Kidney (tissue), 14 donors: ENCODE results near the gene MAML3. TPM values are rescaled to one million over a fixed set of nuclear protein-coding genes. Genes with fewer than 3 reads are reported as not detected.

Source experiments
- DNase-seq, 5 donors: peaks; one replicate each; pipeline ENCODE4 v3.0.0-alpha.2; 2013 to 2020
- FAIRE-seq: peaks from 2 replicates; lab custom pipeline; 2012; peaks lifted over from hg19 to GRCh38; lab: Jason Lieb, UNC
- H3K27ac ChIP-seq, 2 donors: one replicate each; pipeline ENCODE4 v1.7.0; 2013; ENCODE audit warnings: low read depth in 2 of 2, low read length in 2 of 2, inconsistent platforms in 1 of 2
- H3K27me3 ChIP-seq: one replicate; pipeline ENCODE4 v1.7.1; 2013; ENCODE audit warnings: low read length, inconsistent platforms; ENCODE audit not compliant: control insufficient read depth, insufficient read depth
- H3K36me3 ChIP-seq, 3 donors: one replicate each; pipeline versions ENCODE4 v1.7.0 to v1.7.1; 2013; ENCODE audit warnings: low read length in 3 of 3, control low read depth in 1 of 3, inconsistent platforms in 1 of 3; ENCODE audit not compliant: insufficient read depth in 3 of 3, control insufficient read depth in 2 of 3
- H3K4me1 ChIP-seq, 3 donors: one replicate each; pipeline versions ENCODE4 v1.7.0 to v1.7.1; 2013; ENCODE audit warnings: low read length in 3 of 3, inconsistent platforms in 1 of 3, low read depth in 1 of 3; ENCODE audit not compliant: control insufficient read depth in 2 of 3, insufficient read depth in 2 of 3
- H3K4me3 ChIP-seq, 3 donors: one replicate each; pipeline versions ENCODE4 v1.7.0 to v1.8.1; 2013; ENCODE audit warnings: low read length in 3 of 3, control low read depth in 1 of 3, inconsistent platforms in 1 of 3
- H3K9ac ChIP-seq, 3 donors: one replicate each; pipeline versions ENCODE4 v1.7.0 to v1.7.1; 2013; ENCODE audit warnings: low read length in 3 of 3, control low read depth in 1 of 3, inconsistent platforms in 1 of 3
- H3K9me3 ChIP-seq, 3 donors: one replicate each; pipeline versions ENCODE4 v1.7.0 to v1.7.1; 2013; ENCODE audit warnings: low read length in 3 of 3, control low read depth in 1 of 3, inconsistent platforms in 1 of 3; ENCODE audit not compliant: control insufficient read depth in 2 of 3, insufficient read depth in 1 of 3
- intact Hi-C: fragments of 100-400 bp; cut with DNase I; formaldehyde crosslinking; loops from one replicate; pipeline ENCODE4 v1.11.1; 2022
- polyA plus RNA-seq: library from polyadenylated mRNA; stranded (reverse); fragments of 350-450 nt; fragmentation: Illumina TruSeq; extraction: RNeasy Lipid Tissue Mini Kit (QIAGEN cat#74804); gene quantifications from one replicate; pipeline ENCODE4 v1.2.3, GENCODE V29; 2014; ENCODE audit warnings: low read depth, low replicate concordance; ENCODE audit not compliant: insufficient read depth
- total RNA-seq: library from RNA; stranded (reverse); fragmentation: NEBNext Ultra II Directional; extraction: Animal tissue kit (Norgen Biotek cat#: 25700); gene quantifications from one replicate; pipeline ENCODE4 v1.2.1, GENCODE V29; 2021
- TF ChIP-seq, protein P1 (sequence below): IDR thresholded peaks from 3 replicates; pipeline ENCODE4 v1.5.1; 2012; ENCODE audit warnings: mild to moderate bottlenecking, moderate library complexity, borderline replicate concordance; ENCODE audit not compliant: insufficient read depth; ENCODE audit errors: extremely low read depth
- donor health status: control.
- donor health status: control.
- donor health status: control.
- donor health status: control.
- donor health status: control.
- donor health status: DM: yes; HTN: yes; CAD: no.
- donor health status: Normal renal cell carcinoma (clear cell type).

The MAML3 gene
- total and polyA plus RNA-seq, 2 donors from 2014 or later, result 1.4 to 10.4 TPM

DNA sequence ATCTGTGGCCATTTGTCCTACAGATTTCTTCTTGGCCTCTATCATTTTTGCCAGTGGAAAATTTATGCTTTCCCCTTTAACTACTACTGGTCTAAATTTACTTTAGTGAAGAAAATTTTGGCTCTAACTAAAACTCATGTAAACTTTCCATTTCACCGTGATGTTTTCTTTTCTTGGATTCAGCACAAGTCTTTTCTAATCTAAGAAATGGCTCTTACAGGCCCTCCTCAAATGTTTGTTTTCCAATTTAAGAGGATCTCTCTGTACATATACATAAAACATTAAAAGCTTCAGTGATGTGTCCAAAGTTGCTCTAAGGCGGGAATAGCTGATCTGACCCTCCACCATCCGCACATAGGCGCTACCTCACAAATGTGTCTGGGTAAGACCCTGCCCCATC lies 68.1 kb downstream of the MAML3 start:
- H3K4me1 ChIP-seq, result peaks cover 12 to 16% (median 14%) of the 10 kb centered on the region in 3 donors
- intact Hi-C loops, result no loop called here
- no peaks in the 10 kb centered on the region for H3K36me3 ChIP-seq
- H3K9me3 ChIP-seq, result no peaks in the 10 kb centered on the region
- no peaks in the 10 kb centered on the region for H3K27me3 ChIP-seq
- H3K4me3 ChIP-seq, result no peak overlapping the region
- DNase-seq, result no peak
- H3K9ac ChIP-seq, result no peak overlapping the region
- H3K27ac ChIP-seq, result no peak overlapping the region
- TF ChIP-seq, protein P1, sequence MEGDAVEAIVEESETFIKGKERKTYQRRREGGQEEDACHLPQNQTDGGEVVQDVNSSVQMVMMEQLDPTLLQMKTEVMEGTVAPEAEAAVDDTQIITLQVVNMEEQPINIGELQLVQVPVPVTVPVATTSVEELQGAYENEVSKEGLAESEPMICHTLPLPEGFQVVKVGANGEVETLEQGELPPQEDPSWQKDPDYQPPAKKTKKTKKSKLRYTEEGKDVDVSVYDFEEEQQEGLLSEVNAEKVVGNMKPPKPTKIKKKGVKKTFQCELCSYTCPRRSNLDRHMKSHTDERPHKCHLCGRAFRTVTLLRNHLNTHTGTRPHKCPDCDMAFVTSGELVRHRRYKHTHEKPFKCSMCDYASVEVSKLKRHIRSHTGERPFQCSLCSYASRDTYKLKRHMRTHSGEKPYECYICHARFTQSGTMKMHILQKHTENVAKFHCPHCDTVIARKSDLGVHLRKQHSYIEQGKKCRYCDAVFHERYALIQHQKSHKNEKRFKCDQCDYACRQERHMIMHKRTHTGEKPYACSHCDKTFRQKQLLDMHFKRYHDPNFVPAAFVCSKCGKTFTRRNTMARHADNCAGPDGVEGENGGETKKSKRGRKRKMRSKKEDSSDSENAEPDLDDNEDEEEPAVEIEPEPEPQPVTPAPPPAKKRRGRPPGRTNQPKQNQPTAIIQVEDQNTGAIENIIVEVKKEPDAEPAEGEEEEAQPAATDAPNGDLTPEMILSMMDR, result no peak
- FAIRE-seq, result no peak

DNA sequence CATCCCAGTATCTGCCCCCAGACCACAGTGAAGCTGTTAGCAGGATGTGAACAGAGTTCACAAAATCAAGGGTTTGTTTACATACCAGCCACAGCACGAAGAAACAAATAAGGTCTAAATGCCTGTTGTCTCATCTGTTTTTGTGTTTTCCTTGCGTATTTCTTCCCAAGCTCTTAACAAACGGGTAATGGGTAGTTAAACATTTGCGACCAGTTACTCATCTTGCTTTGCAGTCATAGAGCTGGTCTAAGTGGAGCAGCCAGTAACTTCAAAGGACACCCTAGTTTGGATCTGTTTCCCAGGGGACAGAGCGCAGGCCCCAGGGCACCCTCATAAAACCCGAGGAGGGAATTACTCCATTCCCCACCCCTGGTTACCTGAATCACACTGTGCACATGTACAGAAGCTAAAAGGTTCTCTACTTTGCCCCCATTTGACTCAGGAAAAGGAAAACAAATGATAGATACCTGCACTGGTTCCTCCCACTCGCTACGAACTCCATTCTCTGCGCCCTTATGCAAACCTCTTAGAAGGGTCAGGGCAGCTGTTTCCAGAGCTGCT lies 68.8 kb downstream of the MAML3 start:
- TF ChIP-seq, protein P1, result no peak
- Histone ChIP-seq H3K27ac (no peak overlapping the region), H3K9ac (no peak overlapping the region), H3K27me3 (no peaks in the 10 kb centered on the region), H3K4me3 (peak overlapping the region in 1 of 3 donors; percentile 18), H3K36me3 (no peaks in the 10 kb centered on the region), H3K4me1 (peaks cover 12 to 16% (median 14%) of the 10 kb centered on the region in 3 donors), H3K9me3 (no peaks in the 10 kb centered on the region)
- FAIRE-seq (no peak), DNase-seq (peak in 3 of 5 donors; percentile 51 to 70 (median 67))
- intact Hi-C loops, result no loop called here

DNA sequence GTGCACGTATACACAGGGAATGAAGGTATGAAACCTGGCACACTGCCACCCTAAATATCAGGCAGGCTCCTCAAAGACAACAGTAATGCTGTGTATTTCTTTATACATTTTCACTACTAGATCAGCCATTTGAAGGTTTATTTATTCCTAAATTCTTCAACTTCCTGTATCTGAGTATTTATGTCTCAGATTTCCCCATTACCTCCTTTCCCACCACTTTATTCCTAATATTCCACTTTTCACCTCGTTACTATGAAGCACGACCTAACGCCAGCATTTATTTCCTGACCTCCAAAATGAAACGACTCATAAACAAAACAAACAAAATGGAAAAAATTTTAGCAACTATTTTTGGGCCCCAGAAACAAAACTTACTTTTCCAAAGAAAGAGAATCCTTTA lies 69.6 kb downstream of the MAML3 start:
- intact Hi-C loops, result no loop called here
- Histone ChIP-seq H3K27ac (no peak overlapping the region), H3K9ac (no peak overlapping the region), H3K4me3 (no peak overlapping the region), H3K9me3 (no peaks in the 10 kb centered on the region), H3K27me3 (no peaks in the 10 kb centered on the region), H3K36me3 (no peaks in the 10 kb centered on the region), H3K4me1 (peaks cover 12 to 16% (median 14%) of the 10 kb centered on the region in 3 donors)
- FAIRE-seq, result no peak
- TF ChIP-seq, protein P1, result no peak
- no peak for DNase-seq

DNA sequence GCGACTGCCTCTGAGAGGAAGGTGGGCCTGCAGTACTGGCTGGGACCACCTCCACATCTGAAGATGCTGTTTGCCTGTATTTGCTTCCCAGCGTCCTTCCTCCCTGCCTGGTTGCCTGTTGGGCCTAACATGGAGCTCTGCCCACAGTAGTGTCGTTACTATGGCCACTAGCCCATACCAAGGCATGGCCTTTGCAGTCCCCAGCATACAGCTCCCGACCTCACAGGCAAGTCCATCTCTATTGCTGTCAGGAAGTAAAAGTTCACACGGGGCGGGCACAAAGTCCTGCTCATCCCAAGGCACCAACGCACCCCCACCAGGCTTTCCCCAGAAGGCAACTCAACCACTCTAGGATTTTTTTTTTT lies 71.6 kb downstream of the MAML3 start:
- no peak overlapping the region for H3K9ac ChIP-seq
- no peaks in the 10 kb centered on the region for H3K9me3 ChIP-seq
- FAIRE-seq (no peak), DNase-seq (no peak)
- TF ChIP-seq, protein P1, result no peak
- H3K27ac ChIP-seq, result no peak overlapping the region
- intact Hi-C loops, result no loop called here
- H3K4me3 ChIP-seq, result no peak overlapping the region
- no peaks in the 10 kb centered on the region for H3K36me3 ChIP-seq
- no peaks in the 10 kb centered on the region for H3K27me3 ChIP-seq
- H3K4me1 ChIP-seq, result peaks cover 12 to 20% (median 16%) of the 10 kb centered on the region in 3 donors
